ENCODE measurements around the gene GET4.

GET4 gene

GRCh38 chr7:896346-897075 lies 20.2 kb downstream of the GET4 start:
- Histone ChIP-seq H3K27ac (ENCODE audit: low read length) (no peak overlapping the region), H4K20me1 (ENCODE audit: insufficient read depth, low read length) (no peaks in the 10 kb centered on the region), H3K9ac (ENCODE audit: low read length) (no peak overlapping the region), H3K9me3 (replicated peaks; ENCODE audit: insufficient read depth, low read length) (no peaks in the 10 kb centered on the region), H2AFZ (ENCODE audit: low read length) (no peak overlapping the region), H3K9me2 (replicated peaks; ENCODE audit: insufficient read depth, low read length) (no peaks in the 10 kb centered on the region), H3K4me3 (ENCODE audit: low read length) (no peak overlapping the region), H3K27me3 (replicated peaks; ENCODE audit: insufficient read depth, low read length) (no peaks in the 10 kb centered on the region), H3K36me3 (replicated peaks; ENCODE audit: insufficient read depth, low read length) (peaks cover 13% of the 10 kb centered on the region), H3K79me2 (ENCODE audit: low read length) (no peaks in the 10 kb centered on the region), H3K4me1 (ENCODE audit: low read length) (no peaks in the 10 kb centered on the region), H3F3A (ENCODE audit: insufficient read depth, low read length) (no peaks in the 10 kb centered on the region), H3K4me2 (ENCODE audit: low read depth, low read length) (no peak overlapping the region)
- TF ChIP-seq EZH2phosphoT487 (IDR thresholded peaks at IDR 0.05; ENCODE audit: low read length) = no peak
- no peak for DNase-seq

GRCh38 chr7:897086-897485 lies 20.7 kb downstream of the GET4 start:
- no peaks in the 10 kb centered on the region for H3K79me2 ChIP-seq (ENCODE audit: low read length)

GRCh38 chr7:897771-898376 lies 21.5 kb downstream of the GET4 start:
- H3F3A ChIP-seq (ENCODE audit: insufficient read depth, low read length) = no peaks in the 10 kb centered on the region
- H3K4me1 ChIP-seq (ENCODE audit: low read length) = no peaks in the 10 kb centered on the region
- no peak overlapping the region for H3K9ac ChIP-seq (ENCODE audit: low read length)
- TF ChIP-seq EZH2phosphoT487 (IDR thresholded peaks at IDR 0.05; ENCODE audit: low read length) (no peak), EZH2 (optimal IDR thresholded peaks at IDR 0.05; ENCODE audit: low read depth, low read length) (no peak), CTCF (IDR thresholded peaks at IDR 0.05; ENCODE audit: low read length) (no peak)
- H3K27ac ChIP-seq (ENCODE audit: low read length) = no peak overlapping the region
- DNase-seq = no peak
- H4K20me1 ChIP-seq (ENCODE audit: insufficient read depth, low read length) = no peaks in the 10 kb centered on the region
- H3K9me2 ChIP-seq (replicated peaks; ENCODE audit: insufficient read depth, low read length) = no peaks in the 10 kb centered on the region
- no peak overlapping the region for H3K4me2 ChIP-seq (ENCODE audit: low read depth, low read length)
- peaks cover 9% of the 10 kb centered on the region for H3K36me3 ChIP-seq (replicated peaks; ENCODE audit: insufficient read depth, low read length)
- H2AFZ ChIP-seq (ENCODE audit: low read length) = no peak overlapping the region
- H3K79me2 ChIP-seq (ENCODE audit: low read length) = no peaks in the 10 kb centered on the region
- H3K9me3 ChIP-seq (replicated peaks; ENCODE audit: insufficient read depth, low read length) = no peaks in the 10 kb centered on the region
- H3K27me3 ChIP-seq (replicated peaks; ENCODE audit: insufficient read depth, low read length) = no peaks in the 10 kb centered on the region
- no peak overlapping the region for H3K4me3 ChIP-seq (ENCODE audit: low read length)

More at GRCh38 chr7:897086-897485, 20.7 kb downstream of the GET4 start:
- H3K9me2 ChIP-seq (replicated peaks; ENCODE audit: insufficient read depth, low read length) = no peaks in the 10 kb centered on the region
- no peaks in the 10 kb centered on the region for H3K9me3 ChIP-seq (replicated peaks; ENCODE audit: insufficient read depth, low read length)
- H2AFZ ChIP-seq (ENCODE audit: low read length) = no peak overlapping the region
- H3K9ac ChIP-seq (ENCODE audit: low read length) = no peak overlapping the region
- peaks cover 9% of the 10 kb centered on the region for H3K36me3 ChIP-seq (replicated peaks; ENCODE audit: insufficient read depth, low read length)
- H3K4me3 ChIP-seq (ENCODE audit: low read length) = no peak overlapping the region
- H3K27me3 ChIP-seq (replicated peaks; ENCODE audit: insufficient read depth, low read length) = no peaks in the 10 kb centered on the region
- H3K4me1 ChIP-seq (ENCODE audit: low read length) = no peaks in the 10 kb centered on the region
- no peak for DNase-seq
- H4K20me1 ChIP-seq (ENCODE audit: insufficient read depth, low read length) = no peaks in the 10 kb centered on the region
- no peaks in the 10 kb centered on the region for H3F3A ChIP-seq (ENCODE audit: insufficient read depth, low read length)
- no peak overlapping the region for H3K27ac ChIP-seq (ENCODE audit: low read length)
- no peak overlapping the region for H3K4me2 ChIP-seq (ENCODE audit: low read depth, low read length)
- no peak for TF ChIP-seq CTCF (IDR thresholded peaks at IDR 0.05; ENCODE audit: low read length)
- TF ChIP-seq EZH2 (optimal IDR thresholded peaks at IDR 0.05; ENCODE audit: low read depth, low read length) = no peak
- TF ChIP-seq EZH2phosphoT487 (IDR thresholded peaks at IDR 0.05; ENCODE audit: low read length) = no peak

- Histone ChIP-seq H3K4me3 (ENCODE audit: low read length) (no peak overlapping the region), H3K36me3 (replicated peaks; ENCODE audit: insufficient read depth, low read length) (peaks cover 9% of the 10 kb centered on the region), H3K79me2 (ENCODE audit: low read length) (no peaks in the 10 kb centered on the region), H3K9me2 (replicated peaks; ENCODE audit: insufficient read depth, low read length) (no peaks in the 10 kb centered on the region), H2AFZ (ENCODE audit: low read length) (no peak overlapping the region), H3K27ac (ENCODE audit: low read length) (no peak overlapping the region), H4K20me1 (ENCODE audit: insufficient read depth, low read length) (no peaks in the 10 kb centered on the region), H3K9me3 (replicated peaks; ENCODE audit: insufficient read depth, low read length) (no peaks in the 10 kb centered on the region), H3K27me3 (replicated peaks; ENCODE audit: insufficient read depth, low read length) (no peaks in the 10 kb centered on the region), H3K9ac (ENCODE audit: low read length) (no peak overlapping the region), H3K4me2 (ENCODE audit: low read depth, low read length) (no peak overlapping the region), H3F3A (ENCODE audit: insufficient read depth, low read length) (no peaks in the 10 kb centered on the region), H3K4me1 (ENCODE audit: low read length) (no peaks in the 10 kb centered on the region)
- no peak for TF ChIP-seq CTCF (IDR thresholded peaks at IDR 0.05; ENCODE audit: low read length)
- no peak for TF ChIP-seq EZH2phosphoT487 (IDR thresholded peaks at IDR 0.05; ENCODE audit: low read length)
- TF ChIP-seq EZH2 (optimal IDR thresholded peaks at IDR 0.05; ENCODE audit: low read depth, low read length) = no peak
- no peak for DNase-seq
Observed at GRCh38 chr7:898460-898854, 22.1 kb downstream of the GET4 start.
